ENCODE measurements around the gene C20orf204. TPM values are rescaled to one million over a fixed set of nuclear protein-coding genes. Genes with fewer than 3 reads are reported as not detected.

The C20orf204 gene
- total and polyA plus RNA-seq, 5 donors from 2014 or later = 0.89 to 6.0 (median 1.2) TPM; not detected in 1

- Histone ChIP-seq H3K4me3 (ENCODE audit: low read depth, low read length) (peak overlapping the region; percentile 78), H3K27me3 (ENCODE audit: control insufficient read depth, insufficient read depth, low read length) (no peaks in the 10 kb centered on the region), H3K27ac (ENCODE audit: insufficient read depth, low read length, poor library complexity, severe bottlenecking) (peak overlapping the region; percentile 68), H3K36me3 (ENCODE audit: control insufficient read depth, insufficient read depth, low read length) (peaks cover 18% of the 10 kb centered on the region), H3K9me3 (ENCODE audit: control insufficient read depth in 2 of 2, low read length in 2 of 2) (no peaks in the 10 kb centered on the region), H3K4me1 (ENCODE audit: control insufficient read depth, insufficient read depth, low read length, poor library complexity, severe bottlenecking) (peaks cover 47% of the 10 kb centered on the region)
- peaks cover 3% of the 10 kb centered on the region for H3K36me3 Mint-ChIP-seq
- H3K27me3 Mint-ChIP-seq = peaks cover 12% of the 10 kb centered on the region
- ATAC-seq (ENCODE audit: low read depth in 2 of 2) (peak; percentile 77 to 80), DNase-seq (peak; percentile 52 to 95 (median 76))
- H3K4me3 Mint-ChIP-seq = peak overlapping the region; percentile 92 to 98 (median 96)
- peak overlapping the region; percentile 56 to 91 (median 78) for H3K27ac Mint-ChIP-seq
- peaks cover 0 to 47% (median 11%) of the 10 kb centered on the region in 4 donors for H3K4me1 Mint-ChIP-seq
- H3K9me3 Mint-ChIP-seq = no peaks in the 10 kb centered on the region
Observed at GRCh38 chr20:64077876-64078551, 42.0 kb downstream of the C20orf204 start.

GRCh38 chr20:64078934-64079272 lies 42.9 kb downstream of the C20orf204 start:
- no peaks in the 10 kb centered on the region for H3K36me3 Mint-ChIP-seq
- peak overlapping the region; percentile 92 to 98 (median 96) for H3K4me3 Mint-ChIP-seq
- Histone ChIP-seq H3K4me1 (ENCODE audit: control insufficient read depth, insufficient read depth, low read length, poor library complexity, severe bottlenecking) (peaks cover 55% of the 10 kb centered on the region), H3K4me3 (ENCODE audit: low read depth, low read length) (peak overlapping the region; percentile 78), H3K36me3 (ENCODE audit: control insufficient read depth, insufficient read depth, low read length) (peaks cover 13% of the 10 kb centered on the region), H3K27me3 (ENCODE audit: control insufficient read depth, insufficient read depth, low read length) (no peaks in the 10 kb centered on the region), H3K27ac (ENCODE audit: insufficient read depth, low read length, poor library complexity, severe bottlenecking) (peak overlapping the region; percentile 68), H3K9me3 (ENCODE audit: control insufficient read depth in 2 of 2, low read length in 2 of 2) (no peaks in the 10 kb centered on the region)
- H3K4me1 Mint-ChIP-seq = peaks cover 0 to 50% (median 11%) of the 10 kb centered on the region in 4 donors
- H3K27me3 Mint-ChIP-seq = peaks cover 12% of the 10 kb centered on the region
- peak overlapping the region in 2 of 3 donors; percentile 82 to 98 for H3K27ac Mint-ChIP-seq
- H3K9me3 Mint-ChIP-seq = no peaks in the 10 kb centered on the region
- ATAC-seq (ENCODE audit: low read depth in 2 of 2) = no peak
- DNase-seq = no peak

GRCh38 chr20:64079273-64080012 lies 43.5 kb downstream of the C20orf204 start, which contains the start of gene RGS19:
Gene RGS19 (minus strand): TSS chr20:64079518. CDS start chr20:64076886, 2,632 bp downstream.
- Mint-ChIP-seq H3K9me3 (no peaks in the 10 kb centered on the region), H3K36me3 (no peaks in the 10 kb centered on the region), H3K27me3 (peaks cover 15% of the 10 kb centered on the region), H3K4me1 (peaks cover 0 to 52% (median 12%) of the 10 kb centered on the region in 4 donors), H3K27ac (peak within 1 kb of the TSS; percentile 78 to 98 (median 90)), H3K4me3 (peak within 1 kb of the TSS; percentile 92 to 98 (median 96))
- Histone ChIP-seq H3K27ac (ENCODE audit: insufficient read depth, low read length, poor library complexity, severe bottlenecking) (peak within 1 kb of the TSS; percentile 68), H3K4me1 (ENCODE audit: control insufficient read depth, insufficient read depth, low read length, poor library complexity, severe bottlenecking) (peaks cover 60% of the 10 kb centered on the region), H3K4me3 (ENCODE audit: low read depth, low read length) (peak within 1 kb of the TSS; percentile 78), H3K36me3 (ENCODE audit: control insufficient read depth, insufficient read depth, low read length) (peaks cover 8% of the 10 kb centered on the region), H3K9me3 (ENCODE audit: control insufficient read depth in 2 of 2, low read length in 2 of 2) (no peaks in the 10 kb centered on the region), H3K27me3 (ENCODE audit: control insufficient read depth, insufficient read depth, low read length) (no peaks in the 10 kb centered on the region)
- ATAC-seq (ENCODE audit: low read depth in 2 of 2) (peak; percentile 26 to 30), DNase-seq (peak; percentile 68 to 86 (median 69))

GRCh38 chr20:64080013-64080812 lies 44.2 kb downstream of the C20orf204 start, which contains the start of gene OPRL1:
Gene OPRL1 (plus strand): TSS chr20:64080082. CDS start chr20:64092721, 12,639 bp downstream.
- Histone ChIP-seq H3K36me3 (ENCODE audit: control insufficient read depth, insufficient read depth, low read length) (peaks cover 3% of the 10 kb centered on the region), H3K9me3 (ENCODE audit: control insufficient read depth in 2 of 2, low read length in 2 of 2) (no peaks in the 10 kb centered on the region), H3K4me1 (ENCODE audit: control insufficient read depth, insufficient read depth, low read length, poor library complexity, severe bottlenecking) (peaks cover 62% of the 10 kb centered on the region), H3K27me3 (ENCODE audit: control insufficient read depth, insufficient read depth, low read length) (peaks cover 1% of the 10 kb centered on the region), H3K4me3 (ENCODE audit: low read depth, low read length) (peak within 1 kb of the TSS; percentile 78), H3K27ac (ENCODE audit: insufficient read depth, low read length, poor library complexity, severe bottlenecking) (peak within 1 kb of the TSS; percentile 68)
- Mint-ChIP-seq H3K27ac (peak within 1 kb of the TSS; percentile 75 to 98 (median 90)), H3K9me3 (no peaks in the 10 kb centered on the region), H3K4me3 (peak within 1 kb of the TSS; percentile 92 to 98 (median 96)), H3K36me3 (no peaks in the 10 kb centered on the region), H3K4me1 (peaks cover 0 to 53% (median 12%) of the 10 kb centered on the region in 4 donors), H3K27me3 (peaks cover 23% of the 10 kb centered on the region)
- peak; percentile 23 to 32 for ATAC-seq (ENCODE audit: low read depth in 2 of 2)
- peak in 1 of 3 donors; percentile 57 for DNase-seq

GRCh38 chr20:64080813-64081623 lies 45.0 kb downstream of the C20orf204 start:
- ATAC-seq (ENCODE audit: low read depth in 2 of 2) = no peak
- peaks cover 62% of the 10 kb centered on the region for H3K4me1 ChIP-seq (ENCODE audit: control insufficient read depth, insufficient read depth, low read length, poor library complexity, severe bottlenecking)
- peaks cover 2% of the 10 kb centered on the region for H3K36me3 ChIP-seq (ENCODE audit: control insufficient read depth, insufficient read depth, low read length)
- DNase-seq = no peak
- H3K4me3 ChIP-seq (ENCODE audit: low read depth, low read length) = no peak overlapping the region
- peaks cover 27% of the 10 kb centered on the region for H3K27me3 Mint-ChIP-seq
- H3K27me3 ChIP-seq (ENCODE audit: control insufficient read depth, insufficient read depth, low read length) = peaks cover 4% of the 10 kb centered on the region
- peak overlapping the region; percentile 83 to 94 (median 88) for H3K4me3 Mint-ChIP-seq
- H3K4me1 Mint-ChIP-seq = peaks cover 0 to 50% (median 12%) of the 10 kb centered on the region in 4 donors
- H3K36me3 Mint-ChIP-seq = no peaks in the 10 kb centered on the region
- H3K9me3 ChIP-seq (ENCODE audit: control insufficient read depth in 2 of 2, low read length in 2 of 2) = no peaks in the 10 kb centered on the region
- no peaks in the 10 kb centered on the region for H3K9me3 Mint-ChIP-seq
- H3K27ac Mint-ChIP-seq = peak overlapping the region in 2 of 3 donors; percentile 75 to 90
- peak overlapping the region; percentile 68 for H3K27ac ChIP-seq (ENCODE audit: insufficient read depth, low read length, poor library complexity, severe bottlenecking)

- H3K4me1 ChIP-seq (ENCODE audit: control insufficient read depth, insufficient read depth, low read length, poor library complexity, severe bottlenecking) = peaks cover 57% of the 10 kb centered on the region
- H3K27me3 ChIP-seq (ENCODE audit: control insufficient read depth, insufficient read depth, low read length) = peaks cover 4% of the 10 kb centered on the region
- Mint-ChIP-seq H3K4me1 (peaks cover 0 to 44% (median 12%) of the 10 kb centered on the region in 4 donors), H3K27ac (no peak overlapping the region), H3K27me3 (peaks cover 27% of the 10 kb centered on the region), H3K9me3 (peaks cover 0 to under 1% (median 0%) of the 10 kb centered on the region in 7 donors), H3K4me3 (peak overlapping the region; percentile 64 to 94 (median 84)), H3K36me3 (no peaks in the 10 kb centered on the region)
- no peak for DNase-seq
- no peaks in the 10 kb centered on the region for H3K36me3 ChIP-seq (ENCODE audit: control insufficient read depth, insufficient read depth, low read length)
- no peak overlapping the region for H3K27ac ChIP-seq (ENCODE audit: insufficient read depth, low read length, poor library complexity, severe bottlenecking)
- ATAC-seq (ENCODE audit: low read depth in 2 of 2) = no peak
- H3K4me3 ChIP-seq (ENCODE audit: low read depth, low read length) = no peak overlapping the region
- H3K9me3 ChIP-seq (ENCODE audit: control insufficient read depth in 2 of 2, low read length in 2 of 2) = no peaks in the 10 kb centered on the region
Observed at GRCh38 chr20:64081624-64081964, 45.6 kb downstream of the C20orf204 start.

Data from CD4-positive, CD25-positive, alpha-beta regulatory T cell (primary cell).